GM10248 (cell line): Measurements from ENCODE around the gene PPTC7.

Experiments used
- CTCF ChIA-PET: fragments of 300-600 bp; sonication (Branson Sonifier 250); formaldehyde crosslinking; extraction: SDS; loops from one replicate; lab custom pipeline; 2021; ENCODE audit warnings: antibody characterized with exemption; lab: Yijun Ruan, JAX
- POLR2A ChIA-PET: fragments of 350-650 bp; sonication (Branson Sonifier 250); formaldehyde crosslinking; extraction: SDS; loops from one replicate; lab custom pipeline; 2020; ENCODE audit warnings: antibody characterized with exemption; lab: Yijun Ruan, JAX
- DNase-seq: peaks from one replicate; pipeline ENCODE4 v3.0.0; 2012; ENCODE audit errors: extremely low spot score
- TF ChIP-seq, protein P1 (sequence below): IDR thresholded peaks from 2 replicates; pipeline ENCODE4 v1.5.1; 2012; ENCODE audit warnings: mild to moderate bottlenecking, low read depth; ENCODE audit errors: extremely low read depth, missing control alignments, control extremely low read depth

The PPTC7 gene

DNA sequence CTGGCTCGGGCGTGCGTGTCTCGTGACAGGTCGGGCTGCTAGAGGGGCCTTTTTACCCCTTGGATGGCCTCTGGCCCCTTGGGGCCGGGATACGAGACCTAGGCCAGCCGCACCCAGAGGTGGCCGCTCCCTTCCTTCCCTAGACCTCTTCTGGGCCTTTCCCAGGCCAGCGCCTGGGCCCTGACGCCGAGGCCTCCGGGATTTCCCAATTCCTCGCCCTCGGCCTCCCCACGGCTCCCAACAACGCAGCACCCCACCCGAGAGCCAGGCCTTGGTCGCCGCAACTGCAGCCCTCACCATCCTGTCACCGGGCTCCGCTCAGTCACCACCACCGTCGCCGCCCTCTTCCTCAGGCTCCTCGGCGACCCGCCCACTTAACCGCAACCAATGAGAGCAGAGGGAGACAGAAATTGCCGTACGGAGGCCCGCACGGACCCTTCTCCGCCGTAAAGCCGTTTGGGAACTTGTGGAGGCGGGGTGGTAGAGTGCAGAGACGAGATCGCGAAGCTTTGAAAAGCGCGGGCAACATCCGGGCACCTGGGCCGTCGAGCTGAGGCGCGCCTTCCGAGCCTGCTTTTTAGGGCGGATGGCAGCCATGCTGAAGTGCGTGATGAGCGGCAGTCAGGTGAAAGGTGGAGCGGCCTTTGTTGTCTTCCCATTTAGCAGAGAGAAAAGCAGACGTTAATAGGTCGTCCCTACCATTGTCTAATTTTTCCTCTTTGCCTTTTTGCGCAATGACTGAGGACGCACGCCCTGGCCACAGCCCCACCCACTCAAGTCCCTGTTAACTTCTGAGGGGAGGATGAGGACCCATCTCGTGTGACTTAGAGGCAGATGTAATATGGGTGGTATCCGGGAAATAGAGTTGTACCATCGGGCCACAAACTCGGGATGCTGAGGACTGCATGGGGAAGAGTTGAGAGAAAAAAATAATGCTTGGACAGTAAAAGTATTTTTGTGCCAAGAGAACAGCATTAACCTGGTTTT, 81.1 kb downstream of the PPTC7 start, which contains the start of the genes RAD9B and VPS29:
Gene RAD9B, plus strand, starts transcription at position 580 of the 987 bp plus-strand sequence. Its CDS starts 7 bp downstream, at position 587.
Gene VPS29, minus strand, starts transcription at position 360 of the 987 bp plus-strand sequence. Its CDS starts 60 bp downstream, at position 300.
- CTCF ChIA-PET: interaction anchor here (1.0 to 7.0 kb wide), 7 partner anchors 12 to 386 kb away, joined by 3 to 39 read pairs (median 11); partner anchors contain the start of genes ARPC3, FAM216A and GPN3
- peak; percentile 94 for DNase-seq
- POLR2A ChIA-PET: interaction anchor here (1.0 kb wide), 1 partner anchor 65 kb away, joined by 3 read pairs; no protein-coding TSS in a partner anchor
- TF ChIP-seq, protein P1, sequence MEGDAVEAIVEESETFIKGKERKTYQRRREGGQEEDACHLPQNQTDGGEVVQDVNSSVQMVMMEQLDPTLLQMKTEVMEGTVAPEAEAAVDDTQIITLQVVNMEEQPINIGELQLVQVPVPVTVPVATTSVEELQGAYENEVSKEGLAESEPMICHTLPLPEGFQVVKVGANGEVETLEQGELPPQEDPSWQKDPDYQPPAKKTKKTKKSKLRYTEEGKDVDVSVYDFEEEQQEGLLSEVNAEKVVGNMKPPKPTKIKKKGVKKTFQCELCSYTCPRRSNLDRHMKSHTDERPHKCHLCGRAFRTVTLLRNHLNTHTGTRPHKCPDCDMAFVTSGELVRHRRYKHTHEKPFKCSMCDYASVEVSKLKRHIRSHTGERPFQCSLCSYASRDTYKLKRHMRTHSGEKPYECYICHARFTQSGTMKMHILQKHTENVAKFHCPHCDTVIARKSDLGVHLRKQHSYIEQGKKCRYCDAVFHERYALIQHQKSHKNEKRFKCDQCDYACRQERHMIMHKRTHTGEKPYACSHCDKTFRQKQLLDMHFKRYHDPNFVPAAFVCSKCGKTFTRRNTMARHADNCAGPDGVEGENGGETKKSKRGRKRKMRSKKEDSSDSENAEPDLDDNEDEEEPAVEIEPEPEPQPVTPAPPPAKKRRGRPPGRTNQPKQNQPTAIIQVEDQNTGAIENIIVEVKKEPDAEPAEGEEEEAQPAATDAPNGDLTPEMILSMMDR: no peak

DNA sequence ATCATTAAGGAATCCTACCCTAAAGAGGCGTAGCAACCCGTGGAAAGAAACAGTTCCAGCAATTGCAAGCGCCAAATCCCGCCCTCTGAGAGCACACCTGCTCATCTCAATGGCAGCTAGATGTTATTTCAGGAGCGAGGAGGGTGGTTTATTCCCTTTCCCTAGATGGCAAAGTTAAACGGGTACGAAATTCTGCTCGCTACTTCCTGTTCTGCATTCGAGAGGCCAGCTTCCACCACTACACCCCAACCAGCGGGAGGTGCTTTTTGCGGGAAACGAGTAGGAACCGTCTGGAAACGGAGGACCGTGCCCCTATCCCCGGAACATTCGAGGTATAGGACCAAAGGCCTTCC, 81.7 kb downstream of the PPTC7 start:
- CTCF ChIA-PET: interaction anchor here (1.0 to 7.0 kb wide), 7 partner anchors 8 to 100 kb away, joined by 3 to 39 read pairs (median 4); partner anchors contain the start of genes ARPC3, FAM216A and GPN3
- POLR2A ChIA-PET: no interaction called here
- DNase-seq: peak; percentile 38
- TF ChIP-seq, protein P1: no peak

DNA sequence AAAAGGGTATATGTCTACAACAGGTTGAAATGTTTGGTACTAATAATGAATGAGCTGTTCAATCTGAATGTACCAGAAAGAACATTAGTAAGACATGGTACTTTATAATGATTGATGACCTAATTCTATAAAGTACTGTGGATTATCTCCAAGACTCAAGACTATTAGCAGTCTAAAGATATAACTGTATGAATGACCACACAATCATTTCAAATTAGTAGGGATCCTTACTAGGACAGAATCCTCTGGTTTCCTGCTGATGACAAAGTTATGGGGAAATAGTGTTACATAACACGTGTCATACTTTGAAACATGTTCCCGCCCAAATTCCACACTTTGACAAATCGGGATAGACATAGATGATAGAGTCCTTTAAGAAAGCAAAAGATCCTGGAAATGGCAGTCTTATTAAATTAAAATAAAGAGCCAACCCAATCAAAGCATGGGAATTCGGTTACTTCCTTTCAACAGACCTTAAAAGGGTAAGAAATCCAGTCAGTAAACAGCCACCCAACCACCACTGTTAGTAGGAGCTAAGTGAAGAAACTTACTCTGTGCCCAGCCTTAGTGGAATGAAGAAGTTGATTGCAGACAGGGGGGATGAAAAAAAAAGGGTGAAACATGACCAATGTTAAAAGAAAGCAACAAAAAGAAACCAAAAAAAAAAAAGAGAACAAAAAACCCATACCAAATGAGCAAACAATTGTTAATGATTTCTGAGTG, 84.0 kb downstream of the PPTC7 start:
- no peak for DNase-seq
- POLR2A ChIA-PET: no interaction called here
- TF ChIP-seq, protein P1: no peak
- CTCF ChIA-PET: interaction anchor here (1.0 to 7.0 kb wide), 5 partner anchors 10 to 110 kb away, joined by 3 to 39 read pairs (median 8); partner anchors contain the start of genes FAM216A and GPN3
